ENCODE results near the gene CRELD2.

GRCh38 chr22:49928555-49929210, 10.2 kb downstream of the CRELD2 start:
- TF ChIP-seq CTCF (IDR thresholded peaks at IDR 0.05): no peak
- no peak for TF ChIP-seq POLR2A (IDR thresholded peaks at IDR 0.05)

Measured in tibial nerve (tissue), 3 donors.